HepG2 (cell line): Measurements from ENCODE around the gene SLC45A1. TPM values are rescaled to one million over a fixed set of nuclear protein-coding genes. Genes with fewer than 3 reads are reported as not detected.
A peak's percentile ranks its signal among the peaks of the same experiment; 100 is the strongest.

Experiments used
- ATAC-seq: fragments of 200-7000 bp; cut with Tn5 transposase; 3 replicates; pipeline ENCODE4 v1.9.1; 2020; ENCODE audit warnings: mild to moderate bottlenecking, moderate library complexity
- BruUV-seq: library from RNA; stranded (reverse); fragments of 400-500 nt; replicated peaks from 2 replicates; lab custom pipeline; 2021; lab: Mats Ljungman, UMichigan
- CTCF ChIA-PET: fragments of 300-600 bp; formaldehyde crosslinking; extraction: SDS; loops from one replicate; lab custom pipeline; 2021; ENCODE audit warnings: low total read pairs, inconsistent platforms, low intra/inter-chr PET ratio; lab: Yijun Ruan, JAX
- POLR2A ChIA-PET: fragments of 350-600 bp; sonication (Branson Sonifier 250); formaldehyde crosslinking; loops from one replicate; lab custom pipeline; 2020; ENCODE audit warnings: antibody characterized with exemption, inconsistent platforms; lab: Yijun Ruan, JAX
- DNase-seq: peaks from one replicate; pipeline ENCODE4 v3.0.0-alpha.2; 2015; ENCODE audit warnings: low spot score
- FAIRE-seq: peaks from 3 replicates; lab custom pipeline; 2011; peaks lifted over from hg19 to GRCh38; lab: Jason Lieb, UNC
- H2AFZ ChIP-seq: one replicate; pipeline ENCODE4 v1.6.1; 2011; ENCODE audit warnings: low read length, inconsistent platforms
- H3K27ac ChIP-seq: fragments of 300-600 bp; 3 replicates; pipeline ENCODE4 v1.8.0; 2011; ENCODE audit warnings: mixed run types, mild to moderate bottlenecking, mixed read lengths, low read length, inconsistent platforms; ENCODE audit not compliant: insufficient read depth; ENCODE audit errors: extremely low read length
- H3K27me3 ChIP-seq, 2 experiments: fragments of 200-600 bp in 1 of 2; 2 replicates in 1 of 2; 3 replicates in 1 of 2; pipeline versions ENCODE4 v1.6.0 to v1.8.0; 2011; ENCODE audit warnings: low read length in 2 of 2, mild to moderate bottlenecking in 2 of 2, moderate library complexity in 2 of 2, inconsistent platforms in 1 of 2; ENCODE audit not compliant: insufficient read depth in 2 of 2, control insufficient read depth in 1 of 2
- H3K36me3 ChIP-seq, 2 experiments: fragments of 200-600 bp in 1 of 2; replicated peaks in 1 of 2; 2 replicates in 1 of 2; 3 replicates in 1 of 2; pipeline versions ENCODE4 v1.5.1 to v1.8.0; 2011; ENCODE audit warnings: low read length in 2 of 2, inconsistent platforms in 1 of 2; ENCODE audit not compliant: insufficient read depth in 2 of 2, control insufficient read depth in 1 of 2
- H3K4me1 ChIP-seq: 2 replicates; pipeline ENCODE4 v1.5.1; 2012; ENCODE audit warnings: low read length, inconsistent platforms; ENCODE audit not compliant: insufficient read depth
- H3K4me2 ChIP-seq: 2 replicates; pipeline ENCODE4 v1.6.0; 2011; ENCODE audit warnings: low read depth, low read length, inconsistent platforms
- H3K4me3 ChIP-seq, 3 experiments: fragments of 200-600 bp in 1 of 3; sonication (generic), shearing (Covaris generic) in 1 of 3; replicated peaks in 1 of 3; 2 replicates each; pipeline ENCODE4 v1.5.1; 2011 to 2016; ENCODE audit warnings: low read length in 3 of 3, inconsistent platforms in 2 of 3, low read depth in 2 of 3, mild to moderate bottlenecking in 2 of 3, control low read depth in 1 of 3, mixed read lengths in 1 of 3; ENCODE audit not compliant: insufficient read depth in 1 of 3
- H3K79me2 ChIP-seq: one replicate; pipeline ENCODE4 v1.6.1; 2011; ENCODE audit warnings: low read length, inconsistent platforms; ENCODE audit not compliant: insufficient read depth
- H3K9ac ChIP-seq: 2 replicates; pipeline ENCODE4 v1.6.0; 2011; ENCODE audit warnings: mild to moderate bottlenecking, low read depth, low read length, inconsistent platforms; ENCODE audit not compliant: insufficient read depth
- H3K9me3 ChIP-seq: 2 replicates; pipeline ENCODE4 v1.5.1; 2012; ENCODE audit warnings: mild to moderate bottlenecking, low read length
- H4K20me1 ChIP-seq: 2 replicates; pipeline ENCODE4 v1.6.0; 2011; ENCODE audit warnings: inconsistent platforms, mild to moderate bottlenecking, low read length, moderate library complexity; ENCODE audit not compliant: insufficient read depth
- CEBPG ChIP-seq: IDR thresholded peaks from 2 replicates; pipeline ENCODE4 v1.6.1; 2016
- GFI1 ChIP-seq: sonication (generic); formaldehyde crosslinking; IDR thresholded peaks from 2 replicates; pipeline ENCODE4 v1.5.0; 2020; ENCODE audit warnings: missing genetic modification reagents, mild to moderate bottlenecking, borderline replicate concordance
- PHB2 ChIP-seq: fragments of 450-650 bp; IDR thresholded peaks from 2 replicates; pipeline ENCODE4 v1.6.1; 2018; ENCODE audit not compliant: partially characterized antibody
- STAG1 ChIP-seq: sonication (generic); formaldehyde crosslinking; IDR thresholded peaks from 2 replicates; pipeline ENCODE4 v1.4.0; 2020; ENCODE audit warnings: missing genetic modification reagents
- ZNF234 ChIP-seq: sonication (generic); formaldehyde crosslinking; conservative IDR thresholded peaks from 2 replicates; pipeline ENCODE4 v1.5.1; 2020; ENCODE audit warnings: mild to moderate bottlenecking, missing genetic modification reagents
- ZNF264 ChIP-seq: sonication (generic); formaldehyde crosslinking; IDR thresholded peaks from 2 replicates; pipeline ENCODE4 v1.4.0; 2020; ENCODE audit warnings: missing genetic modification reagents
- ZNF615 ChIP-seq: sonication (generic); formaldehyde crosslinking; IDR thresholded peaks from 2 replicates; pipeline ENCODE4 v1.5.0; 2020; ENCODE audit warnings: mild to moderate bottlenecking, missing genetic modification reagents, borderline replicate concordance
- WGBS: methylation state at CpG from one replicate; pipeline ENCODE4 v1.1.6; 2017; ENCODE audit warnings: low lambda C conversion rate; 5-methylcytosine and 5-hydroxymethylcytosine counted together
- in situ Hi-C: cut with HindIII; loops from 2 replicates; pipeline ENCODE4 v1.10.0; 2017; ENCODE audit warnings: low pct_unique_long_range_greater_than_20kb; ENCODE audit not compliant: extremely low pct_ligation_motif_present
- intact Hi-C: fragments of 100-400 bp; cut with micrococcal nuclease; formaldehyde crosslinking; loops from one replicate; pipeline ENCODE4 v1.10.0; 2022; ENCODE audit not compliant: unreplicated experiment
- polyA plus RNA-seq, 8 experiments: library from polyadenylated mRNA; depleted of rRNA in 3 of 8; stranded (reverse) in 7 of 8; unstranded in 1 of 8; fragments of >200 nt; fragmentation: Illumina TruSeq in 4 of 8; extraction: Trizol in 4 of 8; gene quantifications; 2 replicates each; pipeline versions ENCODE4 v1.2.1 to v1.2.3, GENCODE V29; 2011 to 2016; ENCODE audit warnings: low read depth in 4 of 8, missing spikeins in 1 of 8, mixed read lengths in 1 of 8; ENCODE audit not compliant: insufficient read depth in 1 of 8
- total RNA-seq, 5 experiments: library from RNA; depleted of rRNA; stranded (reverse); fragments of >200 nt; fragmentation: Illumina TruSeq; extraction: Trizol; gene quantifications; 2 replicates each; pipeline ENCODE4 v1.2.3, GENCODE V29; 2016; ENCODE audit warnings: low read depth in 1 of 5
- TF ChIP-seq, protein P1 (sequence below): IDR thresholded peaks from 2 replicates; pipeline ENCODE4 v1.6.1; 2016; ENCODE audit warnings: missing compliant biosample characterization, missing genetic modification reagents, borderline replicate concordance

The SLC45A1 gene
- total and polyA plus RNA-seq, 2 of the 13 experiments (the other 11 are each of a cell fraction or from before 2014, with no cell fraction given) = not detected

DNA sequence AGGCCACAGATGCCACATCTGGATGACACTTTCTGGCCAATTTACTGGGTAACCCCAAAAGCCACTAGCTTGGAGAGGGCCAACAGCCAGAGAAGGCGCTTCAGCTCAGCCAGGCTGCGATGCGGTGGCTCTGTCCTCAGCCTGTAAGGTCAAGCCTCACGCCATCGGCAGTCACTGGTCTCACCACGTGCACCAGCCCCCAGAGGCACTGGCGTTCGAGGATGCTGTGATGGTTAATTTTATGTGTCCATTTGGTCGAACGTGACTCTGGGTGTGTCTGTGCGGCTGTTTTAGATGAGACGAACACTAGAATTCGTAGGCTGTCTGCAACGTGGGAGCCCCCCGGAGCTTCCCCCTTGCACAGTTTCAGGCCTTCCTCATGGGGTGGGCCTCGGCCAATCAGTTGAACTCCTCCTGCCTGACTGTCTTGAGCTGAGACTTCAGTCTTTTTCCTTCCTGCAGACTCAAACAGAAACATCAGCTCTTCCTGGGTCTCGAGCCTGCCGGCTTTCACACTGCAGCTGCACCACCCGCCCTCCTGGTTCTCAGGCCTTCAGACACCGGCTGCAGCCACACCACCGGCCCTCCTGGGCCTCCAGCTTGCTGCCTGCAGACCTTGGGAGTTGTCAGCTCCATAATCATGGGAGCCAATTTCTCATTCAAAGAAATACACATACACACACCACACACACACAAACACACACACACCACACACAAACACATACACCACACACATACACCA lies 41.6 kb upstream of the SLC45A1 start:
- Histone ChIP-seq H3K79me2 (no peaks in the 10 kb centered on the region), H3K9ac (no peak overlapping the region), H3K27ac (no peak overlapping the region), H3K9me3 (no peaks in the 10 kb centered on the region), H3K36me3 (no peaks in the 10 kb centered on the region), H4K20me1 (no peaks in the 10 kb centered on the region), H3K4me1 (peaks cover 37% of the 10 kb centered on the region), H2AFZ (no peak overlapping the region), H3K27me3 (no peaks in the 10 kb centered on the region), H3K4me3 (no peak overlapping the region), H3K4me2 (no peak overlapping the region)
- in situ Hi-C loops = no loop called here
- CTCF ChIA-PET = no interaction called here
- no TSS peak for BruUV-seq
- WGBS = 84% methylated on average over 21 of the region's 21 CpGs
- TF ChIP-seq STAG1 (CRISPR knock-in tag) = no peak
- TF ChIP-seq GFI1 (CRISPR knock-in tag) = no peak
- no peak for TF ChIP-seq ZNF234 (CRISPR knock-in tag)
- TF ChIP-seq, protein P1, sequence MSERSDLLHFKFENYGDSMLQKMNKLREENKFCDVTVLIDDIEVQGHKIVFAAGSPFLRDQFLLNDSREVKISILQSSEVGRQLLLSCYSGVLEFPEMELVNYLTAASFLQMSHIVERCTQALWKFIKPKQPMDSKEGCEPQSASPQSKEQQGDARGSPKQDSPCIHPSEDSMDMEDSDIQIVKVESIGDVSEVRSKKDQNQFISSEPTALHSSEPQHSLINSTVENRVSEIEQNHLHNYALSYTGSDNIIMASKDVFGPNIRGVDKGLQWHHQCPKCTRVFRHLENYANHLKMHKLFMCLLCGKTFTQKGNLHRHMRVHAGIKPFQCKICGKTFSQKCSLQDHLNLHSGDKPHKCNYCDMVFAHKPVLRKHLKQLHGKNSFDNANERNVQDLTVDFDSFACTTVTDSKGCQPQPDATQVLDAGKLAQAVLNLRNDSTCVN (CRISPR knock-in tag) = no peak
- TF ChIP-seq CEBPG (CRISPR knock-in tag) = no peak
- no peak for TF ChIP-seq ZNF264 (CRISPR knock-in tag)
- no peak for TF ChIP-seq ZNF615 (CRISPR knock-in tag)
- no peak for TF ChIP-seq PHB2
- DNase-seq = no peak
- ATAC-seq = peak; percentile 53
- POLR2A ChIA-PET = no interaction called here
- no peak for FAIRE-seq
- intact Hi-C loops = no loop called here
